Mesenteric fat pad (tissue), 1 donor: ENCODE results near the gene FABP3. TPM values are rescaled to one million over a fixed set of nuclear protein-coding genes. Genes with fewer than 3 reads are reported as not detected.
"Not testable (repeated sequence)": the region's sequence is repeated elsewhere in the genome, so short reads cannot be mapped to it uniquely, and the experiment has no call there.

Experiments used
- DNase-seq: peaks from one replicate; pipeline ENCODE4 v3.0.0-alpha.2; 2020; ENCODE audit warnings: low spot score
- total RNA-seq: library from RNA; stranded (reverse); fragmentation: NEBNext Ultra II Directional; extraction: Animal tissue kit (Norgen Biotek cat#: 25700); gene quantifications from one replicate; pipeline ENCODE4 v1.2.1, GENCODE V29; 2021
- donor health status: DM: yes; HTN: yes; CAD: no.

FABP3 gene
- total RNA-seq, 1 donor from 2014 or later: 9.1 TPM

DNA sequence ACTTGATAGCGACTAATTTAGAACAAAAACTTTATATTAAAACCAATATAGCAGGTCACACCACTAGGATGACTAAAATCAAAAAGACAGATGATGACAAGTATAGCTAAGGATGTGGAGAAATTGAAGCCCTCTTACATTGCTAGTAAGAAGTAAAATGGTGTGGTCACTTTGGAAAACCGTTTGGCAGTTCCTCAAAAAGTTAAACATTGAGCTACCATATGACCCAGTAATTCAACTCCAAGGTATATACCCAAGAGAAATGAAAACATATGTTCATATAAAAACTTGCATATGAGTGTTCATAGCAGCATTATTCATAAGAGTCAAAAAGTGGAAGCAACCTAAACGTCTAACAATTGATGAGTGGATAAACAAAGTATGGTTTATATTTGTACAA lies 27.1 kb upstream of the FABP3 start:
- DNase-seq: no peak

DNA sequence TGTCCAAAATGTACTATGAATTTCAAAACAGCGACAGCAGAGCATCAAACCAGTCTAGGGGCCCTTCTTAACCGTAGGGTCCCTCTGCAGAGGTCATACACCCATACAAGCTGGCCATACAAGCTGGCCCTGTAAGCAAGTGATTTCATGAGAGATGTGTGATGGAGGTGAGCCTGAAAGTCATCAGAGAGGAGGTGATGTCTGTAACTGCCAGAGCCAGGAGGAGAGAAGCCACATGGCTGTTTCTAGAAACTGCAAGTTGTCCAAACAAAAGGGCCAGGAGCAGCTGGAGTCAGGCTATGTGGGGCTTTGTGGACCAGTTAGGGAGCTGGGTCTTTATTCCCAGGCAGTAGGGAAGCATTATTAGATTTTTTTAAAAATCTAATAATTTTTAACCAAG lies 25.4 kb upstream of the FABP3 start:
- no peak for DNase-seq

DNA sequence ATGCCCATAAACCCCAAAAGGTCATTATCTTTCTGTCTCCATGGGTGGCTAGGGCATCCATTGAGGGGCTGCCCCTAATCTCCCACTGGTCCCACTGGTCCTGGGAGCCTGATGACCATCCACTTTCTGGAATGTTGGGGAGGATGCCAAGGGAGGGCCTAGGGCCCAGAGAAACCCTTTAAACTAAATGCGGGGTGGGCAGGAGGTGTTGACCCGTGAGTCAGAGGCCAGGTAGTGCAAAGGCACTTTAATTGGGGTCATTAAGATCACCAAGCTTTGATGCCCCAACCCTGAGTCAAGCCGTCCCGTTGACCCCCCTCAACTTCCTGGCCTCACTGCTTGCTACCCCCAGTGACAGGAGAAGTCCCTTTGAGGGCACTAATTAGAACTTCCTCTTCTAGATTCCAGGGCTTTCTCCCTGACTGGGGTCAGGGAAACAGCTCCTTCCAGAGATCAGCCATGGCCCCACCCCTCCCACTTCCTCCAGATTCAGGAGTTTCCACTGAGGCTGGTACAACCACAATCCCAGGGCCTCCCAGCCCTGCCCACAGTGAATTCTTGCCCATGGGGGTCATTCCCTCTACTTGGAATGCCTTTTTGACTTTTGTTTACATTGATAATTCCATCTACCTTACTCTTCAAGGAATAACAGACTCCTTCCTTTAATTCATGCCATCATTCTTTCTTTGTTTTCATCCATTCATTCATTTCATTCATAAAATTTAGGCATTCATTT lies 24.7 kb upstream of the FABP3 start:
- no peak for DNase-seq

- no peak for DNase-seq
Observed at GRCh38 chr1:31396633-31397351, 23.9 kb upstream of the FABP3 start.

DNA sequence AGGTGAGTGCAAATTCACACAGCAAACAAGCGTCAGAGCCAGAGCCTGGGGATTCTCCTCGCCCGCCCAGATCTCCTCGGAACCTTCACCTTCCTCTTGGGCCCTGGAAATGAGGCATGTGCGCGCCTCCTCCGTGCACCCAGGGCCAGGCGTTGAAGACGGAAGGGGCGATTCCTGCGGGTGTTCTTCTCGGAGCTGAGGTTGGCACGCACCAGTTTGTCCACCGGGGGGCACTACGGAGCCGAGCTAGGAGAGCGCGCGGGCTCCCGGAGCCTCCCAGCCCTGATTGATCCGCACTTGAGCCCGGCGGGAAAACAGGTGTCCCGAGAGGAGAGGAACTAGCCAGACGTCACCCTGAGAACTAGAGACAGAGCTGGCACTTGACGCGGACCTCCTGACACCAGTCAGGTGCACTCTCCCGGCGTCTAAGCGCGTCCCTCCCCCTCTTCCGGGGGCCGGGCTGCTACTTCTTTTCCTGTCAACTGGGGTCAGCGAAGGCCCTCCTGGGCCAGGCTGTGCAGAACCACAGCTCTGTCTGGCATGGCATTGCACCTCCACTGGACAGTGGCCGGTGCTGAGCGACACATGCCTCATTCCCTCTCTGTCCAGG lies 21.8 kb upstream of the FABP3 start:
- DNase-seq: peak; percentile 95

- no peak for DNase-seq
Observed at GRCh38 chr1:31393463-31393862, 20.6 kb upstream of the FABP3 start.

GRCh38 chr1:31390071-31390470 lies 17.2 kb upstream of the FABP3 start:
- no peak for DNase-seq

DNA sequence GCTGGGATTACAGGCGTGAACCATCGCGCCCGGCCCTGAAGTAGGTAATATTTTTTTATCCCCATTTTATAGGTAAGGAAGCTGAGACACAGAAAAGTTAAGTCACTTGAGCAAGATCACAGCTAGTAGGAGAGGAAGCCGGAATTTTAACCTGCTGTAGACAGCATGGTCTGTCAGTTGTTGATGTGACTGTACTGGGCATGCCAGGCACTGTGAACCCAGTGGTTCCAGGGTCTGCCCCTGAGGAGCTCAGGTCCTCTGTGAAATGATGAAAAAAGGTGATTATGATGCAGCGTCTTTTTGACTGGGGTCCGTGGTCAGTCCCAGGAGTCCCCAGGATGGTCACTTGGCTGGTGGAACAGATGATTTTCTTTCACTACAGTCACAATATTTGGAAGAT lies 16.7 kb upstream of the FABP3 start:
- DNase-seq: no peak

DNA sequence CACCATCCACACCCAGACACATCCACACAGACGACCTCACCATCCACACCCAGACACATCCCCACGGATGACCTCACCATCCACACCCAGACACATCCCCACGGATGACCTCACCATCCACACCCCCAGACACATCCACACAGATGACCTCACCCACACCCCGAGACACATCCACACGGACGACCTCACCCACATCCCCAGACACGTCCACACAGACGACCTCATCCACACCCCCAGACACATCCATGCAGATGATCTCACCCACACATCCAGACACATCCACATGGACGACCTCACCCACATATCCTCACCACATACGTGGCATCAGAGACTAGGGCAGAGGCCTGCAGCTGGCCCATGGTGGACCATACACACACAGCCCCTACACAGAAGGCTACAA lies 14.7 kb upstream of the FABP3 start:
- no peak for DNase-seq

DNA sequence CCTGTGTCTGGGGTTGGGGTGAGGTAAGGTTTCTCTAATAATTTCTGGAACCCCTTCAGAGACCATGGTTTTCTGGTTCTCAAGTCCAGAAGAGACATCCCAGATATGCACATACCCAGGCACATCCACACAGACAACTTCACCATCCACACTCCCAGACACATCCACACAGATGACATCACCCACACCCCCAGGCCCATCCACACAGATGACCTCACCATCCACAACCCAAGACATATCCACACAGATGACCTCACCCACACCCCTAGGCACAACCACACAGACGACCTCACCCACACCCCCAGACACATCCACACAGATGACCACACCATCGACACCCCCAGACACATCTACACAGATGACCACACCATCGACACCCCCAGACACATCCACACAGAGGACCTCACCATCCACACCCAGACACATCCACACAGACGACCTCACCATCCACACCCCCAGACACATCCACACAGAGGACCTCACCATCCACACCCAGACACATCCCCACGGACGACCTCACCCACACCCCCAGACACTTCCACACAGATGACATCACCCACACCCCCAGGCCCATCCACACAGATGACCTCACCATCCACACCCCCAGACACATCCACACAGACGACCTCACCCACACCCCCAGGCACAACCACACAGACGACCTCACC lies 13.8 kb upstream of the FABP3 start:
- DNase-seq: not testable (repeated sequence)

GRCh38 chr1:31383967-31384366 lies 11.1 kb upstream of the FABP3 start:
- DNase-seq: no peak

DNA sequence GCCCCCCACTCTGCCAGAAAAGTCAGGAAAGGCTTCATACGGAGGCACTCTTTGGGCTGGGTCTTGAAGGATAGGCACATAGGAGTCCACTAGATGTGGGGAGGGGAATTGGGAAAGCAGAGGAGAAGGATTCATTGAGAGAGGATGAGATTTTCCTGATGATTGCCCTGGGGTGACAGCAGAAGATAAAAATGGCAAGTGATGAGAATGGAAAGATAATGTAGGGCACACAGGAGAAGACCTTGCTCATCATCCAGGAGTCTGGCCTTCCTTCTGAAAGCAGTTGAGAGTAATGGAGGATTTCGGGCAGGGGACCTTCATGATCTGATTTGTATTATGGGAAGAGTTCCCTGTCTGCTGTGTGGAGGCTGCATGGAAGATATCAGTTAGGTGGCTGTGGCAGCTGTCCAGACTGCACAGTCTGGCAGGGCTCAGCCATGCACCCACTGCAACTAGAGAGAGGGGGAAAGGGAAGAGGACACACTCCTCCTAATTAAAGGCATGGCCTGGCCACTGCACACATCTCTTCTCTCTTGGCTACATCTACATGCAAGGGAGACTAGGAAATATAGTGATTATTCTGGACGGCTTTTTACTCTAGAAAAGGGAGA lies 9.6 kb upstream of the FABP3 start:
- DNase-seq: no peak

DNA sequence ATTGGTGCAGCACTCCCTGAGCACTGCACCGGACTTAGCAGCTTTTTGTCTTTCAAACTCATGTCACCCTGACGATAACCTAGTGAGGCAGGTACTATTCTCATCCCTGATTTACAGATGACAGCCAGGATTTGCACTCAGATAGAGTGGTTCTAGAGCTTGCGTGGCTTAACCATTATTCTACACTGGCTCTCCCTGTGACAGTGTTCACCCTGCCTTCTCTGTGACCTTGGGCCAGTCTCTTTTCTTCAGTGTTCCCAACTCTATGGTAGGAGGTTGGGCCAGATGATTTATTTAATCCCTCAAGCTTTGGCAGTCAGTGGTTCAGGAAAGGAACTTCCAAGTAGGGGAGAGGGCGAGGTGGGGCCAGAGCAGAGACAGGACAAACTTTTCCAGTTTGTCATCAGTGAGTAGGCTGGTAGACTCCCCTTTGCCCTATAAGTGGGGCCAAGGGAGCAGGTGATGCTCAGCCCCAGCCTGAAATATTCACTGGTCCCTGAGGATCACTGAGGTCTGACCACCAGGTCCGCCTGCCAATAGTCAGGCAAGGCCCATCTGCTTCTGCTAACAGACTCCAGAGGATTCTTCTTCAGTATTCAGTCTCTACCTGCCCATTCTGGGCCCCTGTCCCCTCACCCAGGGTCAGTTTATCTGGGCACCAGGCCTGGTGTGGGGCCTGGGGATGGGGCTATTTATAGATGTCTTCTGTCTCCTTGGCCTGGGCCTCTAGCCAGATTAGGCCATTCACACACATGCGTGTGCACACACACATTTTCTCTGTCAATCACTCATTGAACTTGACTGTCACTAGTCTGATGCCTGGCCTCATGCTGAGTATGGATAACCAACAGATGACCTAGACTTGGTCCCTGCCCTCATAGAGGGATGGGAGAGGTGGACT lies 8.8 kb upstream of the FABP3 start:
- DNase-seq: no peak

DNA sequence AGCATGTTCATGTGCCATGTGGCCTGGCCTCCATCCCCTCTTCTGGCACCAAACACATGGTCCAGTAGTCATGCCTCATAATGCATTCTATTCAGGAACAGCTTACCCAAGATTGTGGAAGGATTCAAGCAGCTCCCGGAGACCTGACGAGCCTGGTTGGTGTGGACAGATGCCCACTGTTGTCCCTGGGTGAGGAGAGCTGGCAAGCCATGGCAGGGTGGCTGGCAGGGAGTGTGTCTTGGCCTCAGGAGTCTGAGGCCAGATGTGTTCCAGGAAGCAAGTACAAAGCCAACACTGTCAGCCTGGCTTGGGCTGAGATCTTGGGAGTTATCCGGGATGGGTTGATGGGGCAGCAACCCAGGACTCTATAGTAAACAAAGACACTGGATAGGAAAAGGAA lies 7.3 kb upstream of the FABP3 start:
- DNase-seq: no peak

- no peak for DNase-seq
Observed at GRCh38 chr1:31378001-31378400, 5.1 kb upstream of the FABP3 start.

- DNase-seq: no peak
Observed at GRCh38 chr1:31377364-31377863, 4.5 kb upstream of the FABP3 start.

DNA sequence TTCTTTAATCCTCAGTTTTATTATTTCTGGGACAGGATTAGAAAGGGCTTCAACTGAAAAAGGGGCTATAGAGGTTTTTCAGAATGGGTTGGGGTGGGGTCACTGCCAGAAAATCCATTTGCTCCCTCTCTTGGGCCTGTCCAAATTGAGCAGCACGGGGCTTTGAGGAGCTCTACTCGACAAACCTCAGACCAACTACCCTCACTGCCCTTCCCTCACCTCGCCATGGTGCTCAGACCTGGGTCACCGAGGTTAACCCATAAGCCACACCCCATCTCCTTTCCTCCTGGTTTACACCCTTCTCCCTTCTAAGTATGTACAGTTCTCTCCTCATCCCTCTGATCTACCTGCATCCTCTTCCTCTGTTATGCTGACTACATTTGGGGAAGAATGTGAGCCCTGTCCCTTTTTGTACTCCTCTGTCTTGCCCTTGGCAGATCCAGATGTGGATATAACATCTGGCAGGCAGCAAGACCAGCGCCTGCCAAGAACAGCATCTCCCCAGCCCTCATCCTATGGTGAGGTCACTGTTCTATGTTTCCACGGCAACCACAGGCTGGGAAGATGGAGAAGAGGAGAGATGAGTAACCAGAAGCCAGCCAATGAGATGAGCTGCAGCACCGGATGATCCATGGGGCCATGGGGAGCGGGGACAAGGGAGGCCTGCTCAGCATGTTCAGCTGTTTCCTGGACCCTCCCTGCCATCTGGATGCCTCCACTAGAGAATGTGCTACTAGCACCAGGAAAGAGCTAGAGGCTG lies 3.7 kb upstream of the FABP3 start:
- DNase-seq: peak; percentile 78

DNA sequence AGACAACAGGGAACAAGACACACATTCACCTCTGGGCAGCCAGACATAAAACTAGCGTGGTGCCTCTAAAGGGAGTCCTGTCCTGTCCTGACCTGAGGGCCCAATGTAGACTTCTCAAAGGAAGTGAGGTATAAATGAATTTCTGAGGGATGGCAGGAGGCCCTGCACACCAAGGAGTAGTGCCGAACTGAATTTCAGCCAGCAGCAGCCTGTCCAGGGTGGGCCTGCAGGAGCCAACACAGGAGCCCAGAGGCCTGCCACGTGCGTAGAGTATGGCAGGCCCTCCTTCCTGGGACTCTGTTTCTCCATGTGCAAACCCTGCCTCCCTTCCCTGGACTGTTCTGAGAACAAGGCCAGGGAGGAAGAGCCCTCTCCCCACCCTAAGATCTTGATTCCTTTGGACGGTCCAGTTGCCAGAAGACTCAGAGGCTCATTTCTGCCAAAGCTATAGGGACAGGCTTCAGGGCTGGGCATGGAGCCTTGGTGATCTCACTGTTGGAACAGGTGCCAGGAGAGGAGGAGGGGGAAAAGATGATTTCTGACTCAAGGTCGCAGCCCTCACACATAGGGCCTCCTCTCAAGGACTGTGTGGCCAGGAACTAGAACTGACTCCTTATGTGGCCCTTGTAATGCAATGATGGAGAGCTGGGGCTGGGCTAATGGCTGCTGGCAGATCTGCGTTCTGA lies 1.8 kb upstream of the FABP3 start:
- DNase-seq: peak; percentile 72

GRCh38 chr1:31373897-31374486 lies 1.1 kb upstream of the FABP3 start:
- no peak for DNase-seq
